GM08714 (cell line): ENCODE data around the gene ACBD6.

Experiments
- H3K4me3 ChIP-seq: fragments of 200-500 bp; sonication (Bioruptor generic); 2 replicates; pipeline ENCODE4 v1.5.1; 2014; ENCODE audit warnings: mild to moderate bottlenecking, low read length, inconsistent platforms
- ZNF274 ChIP-seq: IDR thresholded peaks from 2 replicates; pipeline ENCODE4 v1.6.1; 2012; ENCODE audit warnings: mild to moderate bottlenecking, low read depth, low read length

ACBD6 gene

GRCh38 chr1:180268556-180269075 is 233.8 kb downstream of the ACBD6 start:
- TF ChIP-seq ZNF274 = no peak
- H3K4me3 ChIP-seq = no peak overlapping the region

- no peak for TF ChIP-seq ZNF274
- no peak overlapping the region for H3K4me3 ChIP-seq
Measured at GRCh38 chr1:180267761-180268555, 234.4 kb downstream of the ACBD6 start.

GRCh38 chr1:180267211-180267561 is 235.2 kb downstream of the ACBD6 start:
- TF ChIP-seq ZNF274 = no peak
- H3K4me3 ChIP-seq = no peak overlapping the region

- TF ChIP-seq ZNF274 = no peak
- H3K4me3 ChIP-seq = no peak overlapping the region
Measured at GRCh38 chr1:180266275-180267210, 235.8 kb downstream of the ACBD6 start.

DNA sequence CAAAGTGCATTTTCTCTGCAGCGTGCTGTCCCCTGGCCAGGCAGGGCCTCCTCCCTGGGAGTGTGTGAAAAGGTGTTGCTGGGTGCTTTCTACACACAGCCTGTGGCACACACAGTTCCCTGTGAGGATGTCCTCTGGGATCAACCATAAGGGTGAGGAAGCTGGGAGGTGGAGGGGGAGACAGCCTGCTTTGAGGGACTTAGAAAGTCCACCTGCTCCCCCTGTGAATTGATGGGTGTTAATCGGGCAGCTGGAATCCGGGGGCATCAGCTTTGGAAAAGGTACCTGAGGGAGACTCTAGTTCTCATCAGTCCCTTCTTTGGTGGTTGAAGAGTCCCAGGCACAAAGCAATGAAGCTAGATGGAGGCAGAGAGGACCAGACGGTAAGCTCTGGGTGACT is 236.5 kb downstream of the ACBD6 start:
- H3K4me3 ChIP-seq = no peak overlapping the region
- no peak for TF ChIP-seq ZNF274

GRCh38 chr1:180265201-180265600 is 237.2 kb downstream of the ACBD6 start:
- no peak overlapping the region for H3K4me3 ChIP-seq
- no peak for TF ChIP-seq ZNF274

GRCh38 chr1:180264595-180264994 is 237.8 kb downstream of the ACBD6 start:
- TF ChIP-seq ZNF274 = no peak
- no peak overlapping the region for H3K4me3 ChIP-seq

- no peak for TF ChIP-seq ZNF274
- H3K4me3 ChIP-seq = no peak overlapping the region
Measured at GRCh38 chr1:180262628-180263488, 239.5 kb downstream of the ACBD6 start.

GRCh38 chr1:180261524-180262155 is 240.7 kb downstream of the ACBD6 start:
- no peak overlapping the region for H3K4me3 ChIP-seq
- TF ChIP-seq ZNF274 = no peak

DNA sequence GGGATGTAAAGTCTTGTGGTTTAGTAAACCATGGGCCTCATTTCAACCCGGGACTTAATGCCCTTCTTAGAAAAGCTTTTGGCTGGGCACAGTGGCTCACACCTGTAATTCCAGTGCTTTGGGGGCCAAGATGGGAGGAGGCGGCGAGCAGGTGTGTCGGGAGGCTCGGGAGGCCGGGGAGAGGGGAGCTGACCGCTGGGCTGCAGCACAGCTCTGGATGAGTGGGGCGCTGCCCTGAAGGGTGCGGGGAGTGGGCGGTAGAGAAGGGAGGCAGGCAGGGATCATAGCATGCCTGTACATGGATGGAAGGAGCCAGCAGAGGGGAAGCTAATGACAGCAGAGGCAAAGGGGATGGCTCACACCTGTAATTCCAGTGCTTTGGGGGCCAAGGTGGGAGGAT is 241.3 kb downstream of the ACBD6 start:
- TF ChIP-seq ZNF274 = no peak
- no peak overlapping the region for H3K4me3 ChIP-seq

DNA sequence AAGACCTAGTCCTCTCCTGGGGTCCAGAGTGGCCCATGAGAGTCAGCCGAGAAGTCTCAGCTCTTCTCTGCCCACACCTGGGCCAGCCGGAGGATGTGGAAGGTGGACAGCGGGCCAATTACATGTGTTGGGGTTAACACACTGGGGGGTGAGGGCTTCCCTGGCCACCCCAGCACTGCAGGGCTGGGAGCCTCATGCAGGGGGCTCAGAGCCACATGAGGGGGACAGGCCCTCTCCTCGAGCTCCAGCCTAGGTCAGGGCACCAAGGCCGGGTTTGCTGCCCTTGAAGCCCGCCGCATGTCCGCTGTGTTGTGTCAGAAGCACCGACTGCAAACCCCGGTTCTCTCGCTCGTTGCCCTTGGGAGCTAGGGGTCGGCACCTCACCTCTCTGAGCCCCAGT is 241.8 kb downstream of the ACBD6 start:
- TF ChIP-seq ZNF274 = no peak
- no peak overlapping the region for H3K4me3 ChIP-seq

- no peak for TF ChIP-seq ZNF274
- no peak overlapping the region for H3K4me3 ChIP-seq
Measured at GRCh38 chr1:180259431-180260338, 242.7 kb downstream of the ACBD6 start.
